Liver (tissue), 9 donors: Measurements from ENCODE around the gene SMIM44. TPM values are rescaled to one million over a fixed set of nuclear protein-coding genes. Genes with fewer than 3 reads are reported as not detected.

ENCODE experiments used
- DNase-seq: peaks from one replicate; pipeline ENCODE4 v3.0.0-alpha.2; 2017; ENCODE audit warnings: low spot score
- H3K27ac ChIP-seq, 2 donors: one replicate each; pipeline ENCODE4 v1.7.0; 2013; ENCODE audit warnings: inconsistent platforms in 2 of 2, low read length in 2 of 2, control low read depth in 1 of 2, low read depth in 1 of 2, mild to moderate bottlenecking in 1 of 2
- H3K27me3 ChIP-seq, 4 donors: one replicate each; pipeline versions ENCODE4 v1.6.1 to v1.7.0; 2013; ENCODE audit warnings: low read length in 3 of 4, inconsistent platforms in 1 of 4, mild to moderate bottlenecking in 1 of 4, moderate library complexity in 1 of 4; ENCODE audit not compliant: control insufficient read depth in 4 of 4, insufficient read depth in 4 of 4
- H3K36me3 ChIP-seq, 4 donors: one replicate each; pipeline versions ENCODE4 v1.6.1 to v1.7.0; 2013; ENCODE audit warnings: low read length in 3 of 4, mild to moderate bottlenecking in 3 of 4, low read depth in 1 of 4, moderate library complexity in 1 of 4; ENCODE audit not compliant: control insufficient read depth in 4 of 4, insufficient read depth in 3 of 4
- H3K4me1 ChIP-seq, 4 donors: one replicate each; pipeline versions ENCODE4 v1.6.1 to v1.7.0; 2013; ENCODE audit warnings: low read length in 3 of 4, mild to moderate bottlenecking in 3 of 4, moderate library complexity in 1 of 4; ENCODE audit not compliant: control insufficient read depth in 4 of 4, insufficient read depth in 4 of 4
- H3K4me3 ChIP-seq, 3 donors: one replicate each; pipeline versions ENCODE4 v1.6.1 to v1.7.0; 2013; ENCODE audit warnings: low read length in 3 of 3, control low read depth in 1 of 3, low read depth in 1 of 3, mild to moderate bottlenecking in 1 of 3
- H3K9ac ChIP-seq, 2 donors: one replicate each; pipeline ENCODE4 v1.7.0; 2013; ENCODE audit warnings: low read length in 2 of 2, mild to moderate bottlenecking in 2 of 2, moderate library complexity in 2 of 2, control low read depth in 1 of 2, low read depth in 1 of 2
- H3K9me3 ChIP-seq, 4 donors: one replicate each; pipeline versions ENCODE4 v1.6.1 to v1.7.0; 2013; ENCODE audit warnings: low read length in 3 of 4; ENCODE audit not compliant: control insufficient read depth in 4 of 4
- ATF3 ChIP-seq: IDR thresholded peaks from 2 replicates; pipeline ENCODE4 v1.6.1; 2016; ENCODE audit warnings: antibody characterized with exemption
- EGR1 ChIP-seq, 2 donors: IDR thresholded peaks; 2 replicates each; pipeline ENCODE4 v1.6.1; 2016 to 2018; ENCODE audit warnings: antibody characterized with exemption in 2 of 2, low read depth in 2 of 2
- FOXA1 ChIP-seq: IDR thresholded peaks from 2 replicates; pipeline ENCODE4 v1.6.1; 2016; ENCODE audit warnings: antibody characterized with exemption
- GABPA ChIP-seq, 2 donors: IDR thresholded peaks in 1 of 2; conservative IDR thresholded peaks in 1 of 2; 2 replicates each; pipeline ENCODE4 v1.6.1; 2016; ENCODE audit warnings: antibody characterized with exemption in 2 of 2, mild to moderate bottlenecking in 1 of 2, moderate library complexity in 1 of 2
- HNF4G ChIP-seq: IDR thresholded peaks from 2 replicates; pipeline ENCODE4 v1.6.1; 2016; ENCODE audit warnings: antibody characterized with exemption
- JUND ChIP-seq, 2 donors: IDR thresholded peaks; 2 replicates each; pipeline ENCODE4 v1.6.1; 2016; ENCODE audit warnings: antibody characterized with exemption in 2 of 2
- MAX ChIP-seq: IDR thresholded peaks from 2 replicates; pipeline ENCODE4 v1.6.1; 2016; ENCODE audit warnings: antibody characterized with exemption
- NR2F2 ChIP-seq: IDR thresholded peaks from 2 replicates; pipeline ENCODE4 v1.6.1; 2016; ENCODE audit warnings: antibody characterized with exemption
- RXRA ChIP-seq, 2 donors: IDR thresholded peaks; 2 replicates each; pipeline ENCODE4 v1.6.1; 2017 to 2018; ENCODE audit warnings: antibody characterized with exemption in 2 of 2, mild to moderate bottlenecking in 1 of 2
- SP1 ChIP-seq: IDR thresholded peaks from 2 replicates; pipeline ENCODE4 v1.6.1; 2018; ENCODE audit warnings: antibody characterized with exemption, mild to moderate bottlenecking
- TAF1 ChIP-seq: conservative IDR thresholded peaks from 2 replicates; pipeline ENCODE4 v1.6.1; 2016; ENCODE audit warnings: antibody characterized with exemption, mild to moderate bottlenecking
- YY1 ChIP-seq: IDR thresholded peaks from 2 replicates; pipeline ENCODE4 v1.6.1; 2016; ENCODE audit warnings: antibody characterized with exemption, mild to moderate bottlenecking
- WGBS: extraction: QIAGEN DNeasy Blood & Tissue Kit; methylation state at CpG from one replicate; pipeline ENCODE4 v1.1.7; 2013; 5-methylcytosine and 5-hydroxymethylcytosine counted together
- polyA plus RNA-seq, 2 donors: library from polyadenylated mRNA; stranded (reverse) in 1 of 2; unstranded in 1 of 2; fragments of 200-250 nt in 1 of 2; fragments of >200 nt in 1 of 2; fragmentation: Nextera tagmentation in 1 of 2; extraction: Ambion mirVana in 1 of 2; gene quantifications; one replicate each; pipeline versions ENCODE4 v1.2.1 to v1.2.3, GENCODE V29; 2013 to 2015
- total RNA-seq, 2 donors: library from RNA; depleted of rRNA; stranded (reverse); fragments of >200 nt; gene quantifications; one replicate each; pipeline ENCODE4 v1.2.3, GENCODE V29; 2014
- donor health status: healthy.
- donor health status: healthy.
- donor health status: healthy.
- donor health status: healthy.
- donor health status: healthy.

SMIM44 gene
- total and polyA plus RNA-seq, 4 donors, result not detected

- Histone ChIP-seq H3K27ac (no peak overlapping the region), H3K27me3 (no peaks in the 10 kb centered on the region), H3K4me1 (peaks cover 3 to 45% (median 32%) of the 10 kb centered on the region in 4 donors), H3K9ac (no peak overlapping the region), H3K4me3 (no peak overlapping the region), H3K9me3 (no peaks in the 10 kb centered on the region), H3K36me3 (no peaks in the 10 kb centered on the region)
- 84% methylated on average over 5 of the region's 5 CpGs for WGBS
- DNase-seq, result no peak
- no peak for TF ChIP-seq JUND (IDR thresholded peaks at IDR 0.05)
- TF ChIP-seq GABPA (IDR thresholded peaks at IDR 0.05 in 1 of 2, conservative IDR thresholded peaks at IDR 0.05 in 1 of 2), result no peak
- TF ChIP-seq FOXA1, result no peak
- no peak for TF ChIP-seq MAX
- no peak for TF ChIP-seq RXRA (IDR thresholded peaks at IDR 0.05)
- TF ChIP-seq ATF3, result no peak
- no peak for TF ChIP-seq HNF4G
Measured at GRCh38 chr19:3504735-3505134, 21.5 kb upstream of the SMIM44 start.

- no peak overlapping the region for H3K9ac ChIP-seq
- no peaks in the 10 kb centered on the region for H3K9me3 ChIP-seq
- H3K27ac ChIP-seq, result no peak overlapping the region
- no peak overlapping the region for H3K4me3 ChIP-seq
- TF ChIP-seq TAF1 (no peak), SP1 (no peak), GABPA (IDR thresholded peaks at IDR 0.05 in 1 of 2, conservative IDR thresholded peaks at IDR 0.05 in 1 of 2) (no peak)
- H3K36me3 ChIP-seq, result no peaks in the 10 kb centered on the region
- WGBS, result 72% methylated on average over 13 of the region's 13 CpGs
- peak; percentile 68 for DNase-seq
- no peaks in the 10 kb centered on the region for H3K27me3 ChIP-seq
- H3K4me1 ChIP-seq, result peaks cover 6 to 36% (median 26%) of the 10 kb centered on the region in 4 donors
Measured at GRCh38 chr19:3503036-3503572, 19.9 kb upstream of the SMIM44 start.

GRCh38 chr19:3501780-3502179, 18.5 kb upstream of the SMIM44 start:
- no peak for TF ChIP-seq NR2F2
- WGBS, result 94% methylated on average over 3 of the region's 3 CpGs
- Histone ChIP-seq H3K4me3 (no peak overlapping the region), H3K9ac (no peak overlapping the region), H3K4me1 (peaks cover 5 to 26% (median 18%) of the 10 kb centered on the region in 4 donors), H3K9me3 (no peaks in the 10 kb centered on the region), H3K27me3 (no peaks in the 10 kb centered on the region), H3K27ac (no peak overlapping the region), H3K36me3 (peaks cover 0 to 1% (median 0%) of the 10 kb centered on the region in 4 donors)
- DNase-seq, result no peak

GRCh38 chr19:3500429-3501101, 17.3 kb upstream of the SMIM44 start, which contains the start of gene DOHH:
Gene DOHH, minus strand, starts transcription at chr19:3500674. Its CDS starts 3,860 bp downstream, at chr19:3496814.
- under 1% methylated on average over 52 of the region's 52 CpGs for WGBS
- H3K9ac ChIP-seq, result peak within 1 kb of the TSS; percentile 79 to 98
- TF ChIP-seq GABPA (IDR thresholded peaks at IDR 0.05 in 1 of 2, conservative IDR thresholded peaks at IDR 0.05 in 1 of 2) (peak in 1 of 2 donors; percentile 21), JUND (IDR thresholded peaks at IDR 0.05) (no peak), TAF1 (peak; percentile 63), SP1 (peak; percentile 67), EGR1 (IDR thresholded peaks at IDR 0.05; ENCODE audit: low read depth in 2 of 2) (peak; percentile 64 to 65), FOXA1 (no peak), YY1 (peak; percentile 99), RXRA (IDR thresholded peaks at IDR 0.05) (peak in 1 of 2 donors; percentile 32)
- no peaks in the 10 kb centered on the region for H3K9me3 ChIP-seq
- peaks cover 5 to 22% (median 16%) of the 10 kb centered on the region in 4 donors for H3K4me1 ChIP-seq
- peaks cover 0 to 9% (median 3%) of the 10 kb centered on the region in 4 donors for H3K36me3 ChIP-seq
- peak within 1 kb of the TSS; percentile 93 to 96 for H3K27ac ChIP-seq
- no peaks in the 10 kb centered on the region for H3K27me3 ChIP-seq
- H3K4me3 ChIP-seq, result peak within 1 kb of the TSS; percentile 77 to 98 (median 94)
- DNase-seq, result peak; percentile 95
